ENCODE data around the gene SPAG16.

Gene SPAG16

GRCh38 chr2:214203214-214203613 is 919.0 kb downstream of the SPAG16 start:
- TF ChIP-seq GATA2 (IDR thresholded peaks at IDR 0.05; ENCODE audit: low read depth, low read length) (no peak), GATA3 (IDR thresholded peaks at IDR 0.05; ENCODE audit: low read depth, low read length) (no peak)

- TF ChIP-seq GATA2 (IDR thresholded peaks at IDR 0.05; ENCODE audit: low read depth, low read length) (no peak), GATA3 (IDR thresholded peaks at IDR 0.05; ENCODE audit: low read depth, low read length) (no peak)
These were observed 919.6 kb downstream of the SPAG16 start for GRCh38 chr2:214203744-214204289.

GRCh38 chr2:214215107-214215506 is 930.8 kb downstream of the SPAG16 start:
- TF ChIP-seq GATA3 (IDR thresholded peaks at IDR 0.05; ENCODE audit: low read depth, low read length) (no peak), GATA2 (IDR thresholded peaks at IDR 0.05; ENCODE audit: low read depth, low read length) (no peak)

GRCh38 chr2:214217136-214217535 is 932.9 kb downstream of the SPAG16 start:
- TF ChIP-seq GATA2 (IDR thresholded peaks at IDR 0.05; ENCODE audit: low read depth, low read length): no peak
- no peak for TF ChIP-seq GATA3 (IDR thresholded peaks at IDR 0.05; ENCODE audit: low read depth, low read length)

- TF ChIP-seq GATA3 (IDR thresholded peaks at IDR 0.05; ENCODE audit: low read depth, low read length): no peak
- TF ChIP-seq GATA2 (IDR thresholded peaks at IDR 0.05; ENCODE audit: low read depth, low read length): no peak
These were observed 933.3 kb downstream of the SPAG16 start for GRCh38 chr2:214217599-214217998.

- TF ChIP-seq GATA3 (IDR thresholded peaks at IDR 0.05; ENCODE audit: low read depth, low read length) (no peak), GATA2 (IDR thresholded peaks at IDR 0.05; ENCODE audit: low read depth, low read length) (no peak)
These were observed 936.0 kb downstream of the SPAG16 start for GRCh38 chr2:214220251-214220650.

GRCh38 chr2:214226061-214226460 is 941.8 kb downstream of the SPAG16 start:
- no peak for TF ChIP-seq GATA3 (IDR thresholded peaks at IDR 0.05; ENCODE audit: low read depth, low read length)
- no peak for TF ChIP-seq GATA2 (IDR thresholded peaks at IDR 0.05; ENCODE audit: low read depth, low read length)

GRCh38 chr2:214232271-214232670 is 948.0 kb downstream of the SPAG16 start:
- TF ChIP-seq GATA3 (IDR thresholded peaks at IDR 0.05; ENCODE audit: low read depth, low read length) (no peak), GATA2 (IDR thresholded peaks at IDR 0.05; ENCODE audit: low read depth, low read length) (no peak)

- TF ChIP-seq GATA2 (IDR thresholded peaks at IDR 0.05; ENCODE audit: low read depth, low read length) (no peak), GATA3 (IDR thresholded peaks at IDR 0.05; ENCODE audit: low read depth, low read length) (no peak)
These were observed 948.9 kb downstream of the SPAG16 start for GRCh38 chr2:214233164-214233563.

GRCh38 chr2:214242797-214243196 is 958.5 kb downstream of the SPAG16 start:
- no peak for TF ChIP-seq GATA2 (IDR thresholded peaks at IDR 0.05; ENCODE audit: low read depth, low read length)
- no peak for TF ChIP-seq GATA3 (IDR thresholded peaks at IDR 0.05; ENCODE audit: low read depth, low read length)

GRCh38 chr2:214244847-214245246 is 960.6 kb downstream of the SPAG16 start:
- TF ChIP-seq GATA3 (IDR thresholded peaks at IDR 0.05; ENCODE audit: low read depth, low read length): no peak
- TF ChIP-seq GATA2 (IDR thresholded peaks at IDR 0.05; ENCODE audit: low read depth, low read length): no peak

GRCh38 chr2:214246417-214246816 is 962.2 kb downstream of the SPAG16 start:
- TF ChIP-seq GATA3 (IDR thresholded peaks at IDR 0.05; ENCODE audit: low read depth, low read length) (no peak), GATA2 (IDR thresholded peaks at IDR 0.05; ENCODE audit: low read depth, low read length) (no peak)

GRCh38 chr2:214247531-214247930 is 963.3 kb downstream of the SPAG16 start:
- TF ChIP-seq GATA2 (IDR thresholded peaks at IDR 0.05; ENCODE audit: low read depth, low read length): no peak
- no peak for TF ChIP-seq GATA3 (IDR thresholded peaks at IDR 0.05; ENCODE audit: low read depth, low read length)

- no peak for TF ChIP-seq GATA3 (IDR thresholded peaks at IDR 0.05; ENCODE audit: low read depth, low read length)
- TF ChIP-seq GATA2 (IDR thresholded peaks at IDR 0.05; ENCODE audit: low read depth, low read length): no peak
These were observed 970.8 kb downstream of the SPAG16 start for GRCh38 chr2:214255046-214255445.

GRCh38 chr2:214261683-214262082 is 977.4 kb downstream of the SPAG16 start:
- TF ChIP-seq GATA3 (IDR thresholded peaks at IDR 0.05; ENCODE audit: low read depth, low read length) (no peak), GATA2 (IDR thresholded peaks at IDR 0.05; ENCODE audit: low read depth, low read length) (no peak)

- TF ChIP-seq GATA2 (IDR thresholded peaks at IDR 0.05; ENCODE audit: low read depth, low read length) (no peak), GATA3 (IDR thresholded peaks at IDR 0.05; ENCODE audit: low read depth, low read length) (no peak)
These were observed 979.9 kb downstream of the SPAG16 start for GRCh38 chr2:214264171-214264570.

All from SH-SY5Y (cell line).